ENCODE results near the gene ASMTL. TPM values are rescaled to one million over a fixed set of nuclear protein-coding genes. Genes with fewer than 3 reads are reported as not detected.
"Not testable (repeated sequence)": the region's sequence is repeated elsewhere in the genome, so short reads cannot be mapped to it uniquely, and the experiment has no call there.

The ASMTL gene
- total RNA-seq, 2 donors from 2014 or later = 30.8 to 43.5 TPM

- Histone ChIP-seq H3K27ac (no peak overlapping the region), H3K9me3 (no peaks in the 10 kb centered on the region), H3K36me3 (no peaks in the 10 kb centered on the region), H3K27me3 (replicated peaks; ENCODE audit: insufficient read depth) (no peaks in the 10 kb centered on the region), H3K4me3 (no peak overlapping the region), H3K4me1 (ENCODE audit: control insufficient read depth in 1 of 2, low read depth in 2 of 2) (peaks cover 8 to 22% of the 10 kb centered on the region in 2 donors)
- no peak for ATAC-seq (ENCODE audit: insufficient number of reproducible peaks, low FRiP score, low read depth)
- TF ChIP-seq, protein P1, sequence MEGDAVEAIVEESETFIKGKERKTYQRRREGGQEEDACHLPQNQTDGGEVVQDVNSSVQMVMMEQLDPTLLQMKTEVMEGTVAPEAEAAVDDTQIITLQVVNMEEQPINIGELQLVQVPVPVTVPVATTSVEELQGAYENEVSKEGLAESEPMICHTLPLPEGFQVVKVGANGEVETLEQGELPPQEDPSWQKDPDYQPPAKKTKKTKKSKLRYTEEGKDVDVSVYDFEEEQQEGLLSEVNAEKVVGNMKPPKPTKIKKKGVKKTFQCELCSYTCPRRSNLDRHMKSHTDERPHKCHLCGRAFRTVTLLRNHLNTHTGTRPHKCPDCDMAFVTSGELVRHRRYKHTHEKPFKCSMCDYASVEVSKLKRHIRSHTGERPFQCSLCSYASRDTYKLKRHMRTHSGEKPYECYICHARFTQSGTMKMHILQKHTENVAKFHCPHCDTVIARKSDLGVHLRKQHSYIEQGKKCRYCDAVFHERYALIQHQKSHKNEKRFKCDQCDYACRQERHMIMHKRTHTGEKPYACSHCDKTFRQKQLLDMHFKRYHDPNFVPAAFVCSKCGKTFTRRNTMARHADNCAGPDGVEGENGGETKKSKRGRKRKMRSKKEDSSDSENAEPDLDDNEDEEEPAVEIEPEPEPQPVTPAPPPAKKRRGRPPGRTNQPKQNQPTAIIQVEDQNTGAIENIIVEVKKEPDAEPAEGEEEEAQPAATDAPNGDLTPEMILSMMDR (IDR thresholded peaks at IDR 0.05) = no peak
- no peak for DNase-seq (ENCODE audit: low spot score)
Observed at GRCh38 chrX:1449036-1449822, 3.5 kb downstream of the ASMTL start.

DNA sequence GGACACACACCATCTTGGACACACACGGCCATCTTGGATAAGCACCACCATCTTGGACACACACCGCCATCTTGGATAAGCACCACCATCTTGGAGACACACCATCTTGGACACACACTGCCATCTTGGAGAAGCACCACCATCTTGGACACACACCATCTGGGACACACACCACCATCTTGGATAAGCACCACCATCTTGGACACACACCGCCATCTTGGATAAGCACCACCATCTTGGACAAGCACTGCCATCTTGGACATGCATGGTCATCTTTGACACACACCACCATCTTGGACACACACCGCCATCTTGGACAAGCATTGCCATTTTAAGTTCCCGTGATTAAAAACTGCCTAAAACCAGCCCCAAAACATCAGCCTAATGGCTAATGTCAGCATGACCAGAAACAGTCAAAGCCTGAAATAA is 4.1 kb downstream of the ASMTL start:
- H3K27me3 ChIP-seq (replicated peaks; ENCODE audit: insufficient read depth); H3K27ac ChIP-seq; H3K36me3 ChIP-seq; ATAC-seq (ENCODE audit: insufficient number of reproducible peaks, low FRiP score, low read depth); H3K9me3 ChIP-seq; H3K4me3 ChIP-seq; DNase-seq (ENCODE audit: low spot score): not testable (repeated sequence)
- H3K4me1 ChIP-seq (ENCODE audit: control insufficient read depth in 1 of 2, low read depth in 2 of 2) = peaks cover 8 to 22% of the 10 kb centered on the region in 2 donors

GRCh38 chrX:1447969-1448572 is 4.6 kb downstream of the ASMTL start:
- not testable (repeated sequence) for H3K27ac ChIP-seq; ATAC-seq (ENCODE audit: insufficient number of reproducible peaks, low FRiP score, low read depth); H3K4me3 ChIP-seq; H3K36me3 ChIP-seq; H3K27me3 ChIP-seq (replicated peaks; ENCODE audit: insufficient read depth); DNase-seq (ENCODE audit: low spot score); H3K9me3 ChIP-seq
- H3K4me1 ChIP-seq (ENCODE audit: control insufficient read depth in 1 of 2, low read depth in 2 of 2) = peaks cover 8 to 22% of the 10 kb centered on the region in 2 donors

GRCh38 chrX:1446984-1447968 is 5.4 kb downstream of the ASMTL start:
- DNase-seq (ENCODE audit: low spot score); H3K9me3 ChIP-seq; ATAC-seq (ENCODE audit: insufficient number of reproducible peaks, low FRiP score, low read depth); H3K27me3 ChIP-seq (replicated peaks; ENCODE audit: insufficient read depth); H3K36me3 ChIP-seq; H3K4me3 ChIP-seq; H3K27ac ChIP-seq: not testable (repeated sequence)
- peaks cover 8 to 22% of the 10 kb centered on the region in 2 donors for H3K4me1 ChIP-seq (ENCODE audit: control insufficient read depth in 1 of 2, low read depth in 2 of 2)

DNA sequence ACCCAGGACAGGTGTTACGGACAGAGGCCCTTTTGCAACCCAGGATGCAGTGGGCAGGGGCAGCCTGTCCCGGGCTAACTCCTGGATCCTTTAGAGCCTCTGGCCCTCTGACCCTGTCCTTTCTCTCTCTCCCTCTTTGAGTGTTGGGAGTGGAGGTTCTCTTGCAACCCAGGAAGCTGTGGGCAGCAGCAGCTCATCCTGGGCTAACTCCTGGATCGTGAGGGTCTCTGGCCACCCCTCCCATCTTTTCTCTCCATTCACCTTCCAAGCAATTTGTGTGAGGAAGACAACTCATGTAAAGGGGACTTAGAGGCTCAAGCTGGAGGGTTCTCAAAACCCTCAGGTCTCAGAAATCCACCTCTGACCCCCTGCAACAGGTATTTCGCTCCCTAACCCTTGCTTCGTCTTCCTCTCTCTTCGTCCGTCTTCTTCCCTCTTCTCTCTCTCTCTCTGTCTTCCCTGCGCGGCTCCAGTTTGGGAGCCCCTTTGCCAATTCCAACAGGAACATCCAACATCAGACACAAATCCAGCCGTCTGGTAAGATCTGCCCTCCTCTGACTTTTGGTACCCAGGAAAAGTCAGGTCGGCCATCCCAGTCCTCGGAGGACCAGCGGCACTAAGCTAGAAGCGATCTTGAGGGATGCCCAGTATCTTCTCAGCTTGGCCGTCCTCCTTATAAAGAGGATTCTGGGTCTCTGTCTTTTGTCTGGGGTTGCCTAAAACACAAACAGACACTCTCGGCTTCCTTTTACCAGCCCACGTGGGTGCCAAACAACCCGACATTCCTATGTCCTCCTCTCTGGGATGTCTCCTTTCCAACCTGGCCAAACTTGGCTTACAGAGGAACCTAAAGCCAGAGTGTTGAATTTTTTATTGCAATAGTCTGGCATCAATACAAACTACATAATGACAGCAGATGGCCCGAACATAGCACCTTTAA is 7.9 kb downstream of the ASMTL start:
- no peak for DNase-seq (ENCODE audit: low spot score)
- no peak overlapping the region for H3K4me3 ChIP-seq
- H3K36me3 ChIP-seq = no peaks in the 10 kb centered on the region
- H3K4me1 ChIP-seq (ENCODE audit: control insufficient read depth in 1 of 2, low read depth in 2 of 2) = no peaks in the 10 kb centered on the region
- TF ChIP-seq, protein P1 (IDR thresholded peaks at IDR 0.05) = no peak
- H3K27ac ChIP-seq = no peak overlapping the region
- no peaks in the 10 kb centered on the region for H3K27me3 ChIP-seq (replicated peaks; ENCODE audit: insufficient read depth)
- no peaks in the 10 kb centered on the region for H3K9me3 ChIP-seq
- no peak for ATAC-seq (ENCODE audit: insufficient number of reproducible peaks, low FRiP score, low read depth)

All from thoracic aorta (tissue), 2 donors.